ENCODE measurements around the gene VEGFA. TPM values are rescaled to one million over a fixed set of nuclear protein-coding genes. Genes with fewer than 3 reads are reported as not detected.

Gene VEGFA
- polyA plus RNA-seq, 2 of the 4 experiments (the other 2 are of a cell fraction): 35.8 to 83.7 TPM

- Histone ChIP-seq H3K4me2 (no peak overlapping the region), H3K9me3 (no peaks in the 10 kb centered on the region), H3K4me3 (no peak overlapping the region), H3K27ac (0 out of 6 replicates have a peak overlapping the region, but pooled peaks of 1 of the 2 experiments have one; percentile 27), H3K4me1 (no peaks in the 10 kb centered on the region)
- ATAC-seq (peak; percentile 57 to 85; a peak in 4 of 6 replicates), DNase-seq (ENCODE audit: low read depth in 1 of 2, low spot score in 1 of 2) (peak in 1 of 2 experiments; percentile 27), FAIRE-seq (no peak)
- CTCF ChIA-PET: interaction anchor here (0.8 to 8.6 kb wide), 11 partner anchors 10 to 321 kb away, joined by 3 to 52 read pairs (median 6); partner anchors contain the start of genes MRPS18A and VEGFA
- TF ChIP-seq RARB (CRISPR knock-in tag; IDR thresholded peaks at IDR 0.05): no peak
- no peak for TF ChIP-seq BCL3 (IDR thresholded peaks at IDR 0.05)
- no peak for TF ChIP-seq KDM1A (IDR thresholded peaks at IDR 0.05; ENCODE audit: low read depth)
- TF ChIP-seq HOXB13 (CRISPR knock-in tag; IDR thresholded peaks at IDR 0.05; ENCODE audit: low read depth): no peak
- no peak for TF ChIP-seq HMGXB4 (CRISPR knock-in tag; IDR thresholded peaks at IDR 0.05; ENCODE audit: borderline replicate concordance)
- no peak for TF ChIP-seq POLR2AphosphoS2 (conservative IDR thresholded peaks at IDR 0.05; ENCODE audit: low read length)
- no peak for TF ChIP-seq HES2 (IDR thresholded peaks at IDR 0.05)
- no peak for TF ChIP-seq ZC3H11A (IDR thresholded peaks at IDR 0.05)
- peak; percentile 53 to 60 for TF ChIP-seq RAD21 (conservative IDR thresholded peaks at IDR 0.05 in 1 of 2, IDR thresholded peaks at IDR 0.05 in 1 of 2)
- no peak for TF ChIP-seq TP53 (CRISPR knock-in tag; IDR thresholded peaks at IDR 0.05)
- TF ChIP-seq E2F6 (IDR thresholded peaks at IDR 0.05; ENCODE audit: borderline replicate concordance, low read depth): no peak
- peak; percentile 49 for TF ChIP-seq SMC3 (IDR thresholded peaks at IDR 0.05)
- no peak for TF ChIP-seq KDM5A (IDR thresholded peaks at IDR 0.05)
- TF ChIP-seq CTCF (IDR thresholded peaks at IDR 0.05): peak; percentile 52
- TF ChIP-seq CHD4 (IDR thresholded peaks at IDR 0.05; ENCODE audit: borderline replicate concordance): no peak
- TF ChIP-seq MAFK (IDR thresholded peaks at IDR 0.05; ENCODE audit: partially characterized antibody): no peak
- POLR2A ChIA-PET: no interaction called here
- WGBS (ENCODE audit: missing lambda C conversion rate): no CpG with 5 or more reads among the region's 9 CpGs
Observed at GRCh38 chr6:43758617-43759050, 11.4 kb upstream of the VEGFA start.

GRCh38 chr6:43759136-43759906, 10.7 kb upstream of the VEGFA start:
- FAIRE-seq: no peak
- TF ChIP-seq BHLHE40 (IDR thresholded peaks at IDR 0.05; ENCODE audit: low read depth, low read length) (no peak), PHF8 (IDR thresholded peaks at IDR 0.05; ENCODE audit: borderline replicate concordance, low read depth) (no peak), ESRRA (IDR thresholded peaks at IDR 0.05; ENCODE audit: borderline replicate concordance, low read length) (no peak), TP53 (CRISPR knock-in tag; IDR thresholded peaks at IDR 0.05) (no peak), FOSL2 (IDR thresholded peaks at IDR 0.05) (no peak), FOSL2 (CRISPR knock-in tag; IDR thresholded peaks at IDR 0.05) (no peak), EP300 (IDR thresholded peaks at IDR 0.05) (no peak), RAD21 (conservative IDR thresholded peaks at IDR 0.05 in 1 of 2, IDR thresholded peaks at IDR 0.05 in 1 of 2) (no peak)
- ChIA-PET POLR2A (no interaction called here), CTCF (interaction anchor here (0.5 to 8.6 kb wide), 13 partner anchors 11 to 320 kb away, joined by 3 to 52 read pairs (median 6); partner anchors contain the start of genes MRPS18A and VEGFA)
- no peak overlapping the region for H3K27ac ChIP-seq
- no peak for DNase-seq (ENCODE audit: low read depth in 1 of 2, low spot score in 1 of 2)
- H3K4me2 ChIP-seq: no peak overlapping the region
- H3K9me3 ChIP-seq: no peaks in the 10 kb centered on the region
- ATAC-seq: no peak
- WGBS (ENCODE audit: missing lambda C conversion rate): 58% methylated on average over 7 of the region's 7 CpGs
- H3K4me3 ChIP-seq: no peak overlapping the region
- no peaks in the 10 kb centered on the region for H3K4me1 ChIP-seq

Measured in A549 (cell line).